ENCODE measurements around the gene PEX10.
"Not testable (repeated sequence)": the region's sequence is repeated elsewhere in the genome, so short reads cannot be mapped to it uniquely, and the experiment has no call there.

Gene PEX10

DNA sequence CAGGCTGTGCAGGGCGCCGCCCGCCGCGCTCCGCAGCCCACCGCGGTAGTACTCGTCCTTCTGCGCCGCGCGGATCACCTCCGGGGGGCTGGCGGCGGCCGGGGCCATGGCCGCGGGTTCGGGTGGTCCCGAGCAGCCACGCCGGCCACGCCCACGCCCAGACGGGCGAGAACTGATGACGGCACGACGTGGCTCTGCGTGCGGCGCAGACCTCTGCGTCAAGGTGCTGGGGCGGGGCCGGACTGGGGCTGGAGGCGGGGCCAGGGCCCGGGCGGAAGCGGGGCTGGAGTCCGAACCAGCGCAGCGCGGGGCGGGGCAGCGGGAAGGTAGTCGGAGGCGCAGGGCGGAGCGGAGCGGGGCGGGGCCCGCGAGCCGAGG is at the start of gene PEX10:
TSS of gene PEX10 (minus strand) at position 170 of the 378 bp plus-strand sequence. CDS start at position 108, 62 bp downstream.
- peak within 1 kb of the TSS; percentile 73 for H3K27ac ChIP-seq (ENCODE audit: low read depth, low read length)
- peaks cover 23% of the 10 kb centered on the region for H3K4me1 ChIP-seq (ENCODE audit: insufficient read depth, low read length)
- H3K9ac ChIP-seq (ENCODE audit: low read length), result peak within 1 kb of the TSS; percentile 53
- H3K27me3 ChIP-seq (ENCODE audit: control insufficient read depth in 1 of 2, insufficient read depth in 2 of 2, low read length in 2 of 2), result peaks cover 0 to 18% of the 10 kb centered on the region in 2 donors
- H3K36me3 ChIP-seq (ENCODE audit: insufficient read depth, low read length), result peaks cover 3% of the 10 kb centered on the region
- no peaks in the 10 kb centered on the region for H3K9me3 ChIP-seq (ENCODE audit: low read length)
- peak within 1 kb of the TSS; percentile 51 to 70 for H3K4me3 ChIP-seq (ENCODE audit: low read depth in 1 of 2, low read length in 2 of 2)

- Histone ChIP-seq H3K27ac (ENCODE audit: low read depth, low read length) (no peak overlapping the region), H3K4me3 (ENCODE audit: low read depth in 1 of 2, low read length in 2 of 2) (no peak overlapping the region), H3K27me3 (ENCODE audit: control insufficient read depth in 1 of 2, insufficient read depth in 2 of 2, low read length in 2 of 2) (peaks cover 0 to 41% of the 10 kb centered on the region in 2 donors), H3K9me3 (ENCODE audit: low read length) (no peaks in the 10 kb centered on the region), H3K36me3 (ENCODE audit: insufficient read depth, low read length) (no peaks in the 10 kb centered on the region), H3K4me1 (ENCODE audit: insufficient read depth, low read length) (no peaks in the 10 kb centered on the region), H3K9ac (ENCODE audit: low read length) (no peak overlapping the region)
Measured at GRCh38 chr1:2460996-2461751, 48.8 kb upstream of the PEX10 start.

DNA sequence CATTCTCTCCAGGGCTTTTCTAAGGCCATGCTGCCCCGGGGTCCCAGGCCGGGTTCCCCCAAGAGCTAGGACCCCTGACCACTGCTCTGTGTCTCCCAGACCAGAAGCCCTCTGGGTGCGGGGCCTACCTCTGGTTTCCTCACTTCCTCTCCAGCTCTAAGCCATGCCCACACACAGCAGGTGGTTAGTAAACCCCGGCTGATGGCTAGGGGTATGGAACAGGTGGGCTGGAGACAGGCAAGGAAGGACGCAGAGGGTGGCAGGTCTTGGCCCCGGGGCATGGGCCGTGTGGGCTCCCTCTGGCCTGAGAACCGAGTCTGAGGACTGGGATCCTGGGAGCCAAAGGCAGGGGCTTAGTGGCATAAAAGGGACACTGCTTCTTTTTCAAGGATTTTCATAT is 47.8 kb upstream of the PEX10 start:
- peaks cover 0 to 41% of the 10 kb centered on the region in 2 donors for H3K27me3 ChIP-seq (ENCODE audit: control insufficient read depth in 1 of 2, insufficient read depth in 2 of 2, low read length in 2 of 2)
- H3K4me3 ChIP-seq (ENCODE audit: low read depth in 1 of 2, low read length in 2 of 2), result no peak overlapping the region
- no peaks in the 10 kb centered on the region for H3K4me1 ChIP-seq (ENCODE audit: insufficient read depth, low read length)
- H3K36me3 ChIP-seq (ENCODE audit: insufficient read depth, low read length), result no peaks in the 10 kb centered on the region
- no peak overlapping the region for H3K9ac ChIP-seq (ENCODE audit: low read length)
- no peak overlapping the region for H3K27ac ChIP-seq (ENCODE audit: low read depth, low read length)
- no peaks in the 10 kb centered on the region for H3K9me3 ChIP-seq (ENCODE audit: low read length)

- no peaks in the 10 kb centered on the region for H3K4me1 ChIP-seq (ENCODE audit: insufficient read depth, low read length)
- peaks cover 0 to 41% of the 10 kb centered on the region in 2 donors for H3K27me3 ChIP-seq (ENCODE audit: control insufficient read depth in 1 of 2, insufficient read depth in 2 of 2, low read length in 2 of 2)
- no peak overlapping the region for H3K4me3 ChIP-seq (ENCODE audit: low read depth in 1 of 2, low read length in 2 of 2)
- H3K27ac ChIP-seq (ENCODE audit: low read depth, low read length), result no peak overlapping the region
- H3K36me3 ChIP-seq (ENCODE audit: insufficient read depth, low read length), result no peaks in the 10 kb centered on the region
- H3K9me3 ChIP-seq (ENCODE audit: low read length), result no peaks in the 10 kb centered on the region
- H3K9ac ChIP-seq (ENCODE audit: low read length), result no peak overlapping the region
Measured at GRCh38 chr1:2459757-2460156, 47.4 kb upstream of the PEX10 start.

DNA sequence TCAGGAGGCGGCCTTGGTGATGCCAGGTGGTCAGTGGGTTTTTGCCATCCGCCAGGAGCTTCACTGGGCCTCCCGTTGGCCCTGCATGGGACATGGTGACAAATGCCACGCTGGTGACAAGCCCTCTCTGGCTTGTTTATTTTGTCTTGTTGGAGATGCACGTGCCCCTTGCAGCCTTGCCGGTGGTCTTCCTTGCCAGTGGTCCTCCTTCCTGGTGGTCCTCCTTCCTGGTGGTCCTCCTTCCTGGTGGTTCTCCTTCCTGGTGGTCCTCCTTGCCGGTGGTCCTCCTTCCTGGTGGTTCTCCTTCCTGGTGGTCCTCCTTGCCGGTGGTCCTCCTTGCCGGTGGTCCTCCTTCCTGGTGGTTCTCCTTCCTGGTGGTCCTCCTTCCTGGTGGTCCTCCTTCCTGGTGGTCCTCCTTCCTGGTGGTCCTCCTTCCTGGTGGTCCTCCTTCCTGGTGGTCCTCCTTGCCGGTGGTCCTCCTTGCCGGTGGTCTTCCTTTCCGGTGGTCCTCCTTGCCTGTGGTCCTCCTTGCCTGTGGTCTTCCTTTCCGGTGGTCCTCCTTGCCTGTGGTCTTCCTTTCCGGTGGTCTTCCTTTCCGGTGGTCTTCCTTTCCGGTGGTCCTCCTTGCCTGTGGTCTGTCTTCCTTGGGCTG is 46.9 kb upstream of the PEX10 start:
- H3K4me3 ChIP-seq (ENCODE audit: low read depth in 1 of 2, low read length in 2 of 2); H3K9me3 ChIP-seq (ENCODE audit: low read length); H3K36me3 ChIP-seq (ENCODE audit: insufficient read depth, low read length); H3K9ac ChIP-seq (ENCODE audit: low read length); H3K27ac ChIP-seq (ENCODE audit: low read depth, low read length); H3K4me1 ChIP-seq (ENCODE audit: insufficient read depth, low read length): not testable (repeated sequence)
- peaks cover 0 to 41% of the 10 kb centered on the region in 2 donors for H3K27me3 ChIP-seq (ENCODE audit: control insufficient read depth in 1 of 2, insufficient read depth in 2 of 2, low read length in 2 of 2)

DNA sequence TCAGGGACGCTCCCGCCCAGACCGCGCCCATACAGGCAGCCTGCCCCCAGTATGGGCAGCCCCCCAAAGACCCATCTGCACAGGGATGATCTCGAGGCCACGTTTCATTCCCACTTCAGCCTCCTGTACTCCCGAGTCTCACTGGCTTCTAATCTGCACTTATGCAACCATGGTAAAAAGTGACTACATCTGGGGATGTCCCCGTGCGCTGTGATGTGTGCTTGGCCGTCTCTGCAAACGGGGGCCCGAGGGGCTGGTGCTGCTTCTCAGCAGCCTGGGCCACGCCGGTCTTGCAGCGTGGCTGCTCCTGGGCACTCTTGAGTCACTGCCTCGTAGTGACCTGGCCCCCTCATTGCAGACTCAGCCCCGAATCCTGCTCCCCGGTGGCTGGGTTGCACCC is 46.3 kb upstream of the PEX10 start:
- Histone ChIP-seq H3K27ac (ENCODE audit: low read depth, low read length) (no peak overlapping the region), H3K27me3 (ENCODE audit: control insufficient read depth in 1 of 2, insufficient read depth in 2 of 2, low read length in 2 of 2) (peaks cover 0 to 39% of the 10 kb centered on the region in 2 donors), H3K4me1 (ENCODE audit: insufficient read depth, low read length) (no peaks in the 10 kb centered on the region), H3K9me3 (ENCODE audit: low read length) (no peaks in the 10 kb centered on the region), H3K4me3 (ENCODE audit: low read depth in 1 of 2, low read length in 2 of 2) (no peak overlapping the region), H3K36me3 (ENCODE audit: insufficient read depth, low read length) (no peaks in the 10 kb centered on the region), H3K9ac (ENCODE audit: low read length) (no peak overlapping the region)

DNA sequence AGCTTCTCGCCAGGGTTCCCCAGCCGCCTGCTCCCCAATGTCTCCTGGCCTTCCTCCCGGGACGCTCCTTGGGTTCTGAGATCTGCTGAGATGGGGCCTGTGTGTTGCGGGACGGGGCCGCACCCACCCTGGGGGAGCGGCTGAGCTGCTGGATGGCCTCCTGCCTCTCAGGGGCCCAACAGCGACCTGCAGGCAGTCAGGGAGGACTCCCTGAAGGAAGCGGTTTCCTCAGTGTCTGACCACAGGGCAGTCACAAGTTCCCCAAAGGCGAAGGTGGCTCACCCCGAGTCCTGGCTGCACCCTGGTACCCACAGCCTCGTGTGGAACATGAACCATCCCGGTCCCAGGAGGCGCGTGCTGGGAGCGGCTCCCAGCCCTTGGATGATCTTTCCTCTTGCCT is 45.1 kb upstream of the PEX10 start:
- Histone ChIP-seq H3K36me3 (ENCODE audit: insufficient read depth, low read length) (no peaks in the 10 kb centered on the region), H3K4me1 (ENCODE audit: insufficient read depth, low read length) (no peaks in the 10 kb centered on the region), H3K27ac (ENCODE audit: low read depth, low read length) (no peak overlapping the region), H3K9me3 (ENCODE audit: low read length) (no peaks in the 10 kb centered on the region), H3K9ac (ENCODE audit: low read length) (no peak overlapping the region), H3K27me3 (ENCODE audit: control insufficient read depth in 1 of 2, insufficient read depth in 2 of 2, low read length in 2 of 2) (peaks cover 0 to 40% of the 10 kb centered on the region in 2 donors), H3K4me3 (ENCODE audit: low read depth in 1 of 2, low read length in 2 of 2) (no peak overlapping the region)

DNA sequence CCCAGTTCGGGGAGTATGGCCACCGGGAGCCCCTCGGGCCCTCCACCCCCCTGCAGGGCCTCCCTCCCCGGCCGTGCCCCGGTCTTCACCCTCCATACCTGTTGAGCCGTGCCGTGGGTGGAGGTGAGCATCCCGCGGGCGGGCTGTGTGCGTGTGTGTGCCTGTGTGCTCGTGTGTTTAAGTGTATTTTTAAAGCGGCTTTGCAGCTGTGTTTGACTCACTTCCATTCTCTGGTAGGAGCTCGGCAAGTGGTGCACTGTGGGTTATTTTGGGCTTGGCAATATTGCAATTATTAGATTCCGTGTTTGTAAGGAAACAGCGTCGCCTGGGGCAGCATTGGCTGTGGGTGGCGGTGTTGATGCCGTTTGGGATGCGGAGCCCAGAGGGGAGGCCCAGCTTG is 43.4 kb upstream of the PEX10 start:
- H3K27ac ChIP-seq (ENCODE audit: low read depth, low read length), result no peak overlapping the region
- H3K27me3 ChIP-seq (ENCODE audit: control insufficient read depth in 1 of 2, insufficient read depth in 2 of 2, low read length in 2 of 2), result peaks cover 0 to 50% of the 10 kb centered on the region in 2 donors
- no peak overlapping the region for H3K4me3 ChIP-seq (ENCODE audit: low read depth in 1 of 2, low read length in 2 of 2)
- H3K4me1 ChIP-seq (ENCODE audit: insufficient read depth, low read length), result no peaks in the 10 kb centered on the region
- no peak overlapping the region for H3K9ac ChIP-seq (ENCODE audit: low read length)
- no peaks in the 10 kb centered on the region for H3K36me3 ChIP-seq (ENCODE audit: insufficient read depth, low read length)
- H3K9me3 ChIP-seq (ENCODE audit: low read length), result no peaks in the 10 kb centered on the region

GRCh38 chr1:2454227-2454626 is 41.9 kb upstream of the PEX10 start:
- Histone ChIP-seq H3K9ac (ENCODE audit: low read length) (no peak overlapping the region), H3K27ac (ENCODE audit: low read depth, low read length) (no peak overlapping the region), H3K27me3 (ENCODE audit: control insufficient read depth in 1 of 2, insufficient read depth in 2 of 2, low read length in 2 of 2) (peaks cover 0 to 58% of the 10 kb centered on the region in 2 donors), H3K36me3 (ENCODE audit: insufficient read depth, low read length) (no peaks in the 10 kb centered on the region), H3K4me1 (ENCODE audit: insufficient read depth, low read length) (no peaks in the 10 kb centered on the region), H3K4me3 (ENCODE audit: low read depth in 1 of 2, low read length in 2 of 2) (no peak overlapping the region), H3K9me3 (ENCODE audit: low read length) (no peaks in the 10 kb centered on the region)

DNA sequence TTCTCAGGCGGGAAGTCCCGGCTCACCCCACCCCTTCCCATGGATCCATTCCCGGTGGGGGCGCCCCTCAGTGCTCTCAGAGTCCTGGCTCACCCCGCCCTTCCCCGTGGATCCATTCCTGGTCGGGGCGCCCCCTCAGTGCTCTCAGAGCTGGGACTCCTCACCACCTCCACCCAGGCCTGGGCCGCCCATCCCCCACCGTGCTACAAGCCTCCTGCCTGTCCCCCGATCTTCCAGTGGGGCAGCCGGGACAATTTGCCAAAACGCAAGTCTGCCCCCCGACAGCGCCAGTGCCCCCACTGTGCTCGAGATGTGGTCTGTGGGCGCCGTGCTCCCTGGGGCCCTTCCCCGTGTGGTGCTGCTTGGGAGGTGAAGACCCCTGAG is 40.6 kb upstream of the PEX10 start:
- Histone ChIP-seq H3K27me3 (ENCODE audit: control insufficient read depth in 1 of 2, insufficient read depth in 2 of 2, low read length in 2 of 2) (peaks cover 0 to 58% of the 10 kb centered on the region in 2 donors), H3K36me3 (ENCODE audit: insufficient read depth, low read length) (no peaks in the 10 kb centered on the region), H3K4me3 (ENCODE audit: low read depth in 1 of 2, low read length in 2 of 2) (no peak overlapping the region), H3K4me1 (ENCODE audit: insufficient read depth, low read length) (no peaks in the 10 kb centered on the region), H3K9ac (ENCODE audit: low read length) (no peak overlapping the region), H3K9me3 (ENCODE audit: low read length) (no peaks in the 10 kb centered on the region), H3K27ac (ENCODE audit: low read depth, low read length) (no peak overlapping the region)

- H3K4me3 ChIP-seq (ENCODE audit: low read depth in 1 of 2, low read length in 2 of 2), result no peak overlapping the region
- H3K4me1 ChIP-seq (ENCODE audit: insufficient read depth, low read length), result no peaks in the 10 kb centered on the region
- no peak overlapping the region for H3K9ac ChIP-seq (ENCODE audit: low read length)
- no peaks in the 10 kb centered on the region for H3K36me3 ChIP-seq (ENCODE audit: insufficient read depth, low read length)
- H3K27ac ChIP-seq (ENCODE audit: low read depth, low read length), result no peak overlapping the region
- no peaks in the 10 kb centered on the region for H3K9me3 ChIP-seq (ENCODE audit: low read length)
- H3K27me3 ChIP-seq (ENCODE audit: control insufficient read depth in 1 of 2, insufficient read depth in 2 of 2, low read length in 2 of 2), result peaks cover 0 to 57% of the 10 kb centered on the region in 2 donors
Measured at GRCh38 chr1:2452201-2452931, 40.0 kb upstream of the PEX10 start.

Data from muscle layer of colon (tissue), 2 donors.